H1 (cell line): ENCODE measurements around the gene FBXO34. TPM values are rescaled to one million over a fixed set of nuclear protein-coding genes. Genes with fewer than 3 reads are reported as not detected.

Experiments used
- E2F6 ChIP-seq: IDR thresholded peaks from 2 replicates; pipeline ENCODE4 v1.6.1; 2012; ENCODE audit warnings: inconsistent platforms
- GABPA ChIP-seq: IDR thresholded peaks from 2 replicates; pipeline ENCODE4 v1.6.1; 2011; ENCODE audit warnings: mild to moderate bottlenecking, low read length, moderate library complexity, borderline replicate concordance; ENCODE audit not compliant: insufficient read depth
- JUND ChIP-seq: IDR thresholded peaks from 2 replicates; pipeline ENCODE4 v1.6.1; 2011; ENCODE audit warnings: mild to moderate bottlenecking, improper control_type of control experiment, low read length
- MAFK ChIP-seq: IDR thresholded peaks from 2 replicates; pipeline ENCODE4 v1.6.1; 2012; ENCODE audit warnings: low read depth, mild to moderate bottlenecking, improper control_type of control experiment, low read length
- polyA plus RNA-seq, 7 experiments: library from polyadenylated mRNA; depleted of rRNA in 3 of 7; stranded (reverse) in 5 of 7; unstranded in 2 of 7; fragments of >200 nt in 5 of 7; fragments of 200-250 nt in 2 of 7; gene quantifications; 1 replicate in 5 of 7; 2 replicates in 1 of 7; 4 replicates in 1 of 7; pipeline versions ENCODE4 v1.2.1 to v1.2.3, GENCODE V29; 2011 to 2013; ENCODE audit warnings: missing spikeins in 2 of 7, mixed read lengths in 2 of 7
- total RNA-seq: library from RNA; stranded (reverse); fragmentation: NEBNext Ultra II Directional; extraction: Animal tissue kit (Norgen Biotek cat#: 25700); gene quantifications from 2 replicates; pipeline ENCODE4 v1.2.1, GENCODE V29; 2021

The FBXO34 gene
- total and polyA plus RNA-seq, 2 of the 8 experiments (the other 6 are each of a cell fraction or from before 2014, with no cell fraction given) = 7.0 to 14.4 TPM

- TF ChIP-seq JUND = no peak
- no peak for TF ChIP-seq MAFK
- TF ChIP-seq GABPA = no peak
- TF ChIP-seq E2F6 = no peak
Measured at GRCh38 chr14:55318694-55319093, 47.5 kb downstream of the FBXO34 start (continued).
